ENCODE measurements around the gene UBE2G1. TPM values are rescaled to one million over a fixed set of nuclear protein-coding genes. Genes with fewer than 3 reads are reported as not detected.
A peak's percentile ranks its signal among the peaks of the same experiment; 100 is the strongest.

Gene UBE2G1
- total and polyA plus RNA-seq, 10 of the 15 experiments (the other 5 are each of a cell fraction or from before 2014, with no cell fraction given), result 24.4 to 139 (median 77.4) TPM

GRCh38 chr17:4395111-4395478, 28.6 kb upstream of the UBE2G1 start:
- H4K20me1 ChIP-seq (ENCODE audit: control insufficient read depth, insufficient read depth), result no peaks in the 10 kb centered on the region
- TF ChIP-seq MXI1 (IDR thresholded peaks at IDR 0.05; ENCODE audit: low read depth, low read length) (no peak), RUNX3 (IDR thresholded peaks at IDR 0.05; ENCODE audit: low read length) (no peak)
- H3K4me3 ChIP-seq, result 0 out of 2 replicates have a peak overlapping the region, but pooled peaks have one; percentile 20
- WGBS (ENCODE audit: insufficient coverage, insufficient replicate concordance, low lambda C conversion rate, missing lambda C conversion rate), result 65% methylated on average over 3 of the region's 3 CpGs
- CTCF ChIA-PET, result interaction anchor here (0.7 to 4.6 kb wide), 9 partner anchors 9 to 195 kb away, joined by 3 to 37 read pairs (median 4); no protein-coding TSS in a partner anchor
- no peak for DNase-seq (ENCODE audit: low read depth, low spot score)
- no peak overlapping the region for H3K9ac ChIP-seq (ENCODE audit: control insufficient read depth, insufficient read depth, low read length)
- no peaks in the 10 kb centered on the region for H3K79me2 ChIP-seq (ENCODE audit: control insufficient read depth, insufficient read depth, low read length)
- in situ Hi-C loops (cut with MboI), result no loop called here
- intact Hi-C loops (cut with micrococcal nuclease; ENCODE audit: unreplicated experiment), result loop anchor here (5.0 kb wide), 2 partner anchors 38 to 93 kb away; no protein-coding TSS in a partner anchor
- peak overlapping the region; percentile 98 for H3K27ac ChIP-seq (ENCODE audit: control insufficient read depth, insufficient read depth)
- POLR2A ChIA-PET, result interaction anchor here (0.6 to 2.9 kb wide), 6 partner anchors 10 to 236 kb away, joined by 3 to 14 read pairs (median 5); no protein-coding TSS in a partner anchor
- H3K4me2 ChIP-seq (ENCODE audit: control insufficient read depth, insufficient read depth), result peak overlapping the region; percentile 96
- no peaks in the 10 kb centered on the region for H3K36me3 ChIP-seq (ENCODE audit: control insufficient read depth in 2 of 2, insufficient read depth in 2 of 2, low read length in 1 of 2)
- FAIRE-seq, result no peak
- no TSS peak for BruUV-seq (replicated peaks)
- RAD21 ChIA-PET (ENCODE audit: unreplicated experiment), result interaction anchor here (1.2 to 6.5 kb wide), 5 partner anchors 9 to 179 kb away, joined by 4 to 61 read pairs (median 7); no protein-coding TSS in a partner anchor
- H2AFZ ChIP-seq (ENCODE audit: control insufficient read depth, low read depth, low read length), result no peak overlapping the region
- no peaks in the 10 kb centered on the region for H3K27me3 ChIP-seq (replicated peaks in 1 of 2; ENCODE audit: control insufficient read depth in 2 of 2, insufficient read depth in 2 of 2, low read length in 1 of 2)
- SMC1A ChIA-PET (ENCODE audit: uncharacterized antibody, unreplicated experiment), result interaction anchor here (1.2 to 6.7 kb wide), 4 partner anchors 11 to 30 kb away, joined by 3 to 40 read pairs (median 5); no protein-coding TSS in a partner anchor
- peaks cover 48% of the 10 kb centered on the region for H3K4me1 ChIP-seq (ENCODE audit: control insufficient read depth, insufficient read depth, low read length)
- no peak for ATAC-seq
- H3K9me3 ChIP-seq (replicated peaks; ENCODE audit: control insufficient read depth, insufficient read depth, low read length), result no peaks in the 10 kb centered on the region

GRCh38 chr17:4394208-4395110, 28.0 kb upstream of the UBE2G1 start:
- BruUV-seq (replicated peaks), result no TSS peak
- Histone ChIP-seq H3K4me2 (ENCODE audit: control insufficient read depth, insufficient read depth) (peak overlapping the region; percentile 96), H3K36me3 (ENCODE audit: control insufficient read depth in 2 of 2, insufficient read depth in 2 of 2, low read length in 1 of 2) (no peaks in the 10 kb centered on the region), H3K4me1 (ENCODE audit: control insufficient read depth, insufficient read depth, low read length) (peaks cover 48% of the 10 kb centered on the region), H3K79me2 (ENCODE audit: control insufficient read depth, insufficient read depth, low read length) (no peaks in the 10 kb centered on the region), H2AFZ (ENCODE audit: control insufficient read depth, low read depth, low read length) (no peak overlapping the region; the same call in 1 of the 2 replicates), H3K9me3 (replicated peaks; ENCODE audit: control insufficient read depth, insufficient read depth, low read length) (no peaks in the 10 kb centered on the region), H3K27ac (ENCODE audit: control insufficient read depth, insufficient read depth) (peak overlapping the region; percentile 98), H4K20me1 (ENCODE audit: control insufficient read depth, insufficient read depth) (no peaks in the 10 kb centered on the region), H3K27me3 (replicated peaks in 1 of 2; ENCODE audit: control insufficient read depth in 2 of 2, insufficient read depth in 2 of 2, low read length in 1 of 2) (no peaks in the 10 kb centered on the region), H3K4me3 (peak overlapping the region; percentile 49), H3K9ac (ENCODE audit: control insufficient read depth, insufficient read depth, low read length) (peak overlapping the region; percentile 47)
- ChIA-PET CTCF (interaction anchor here (0.6 to 4.6 kb wide), 8 partner anchors 9 to 195 kb away, joined by 3 to 37 read pairs (median 4); no protein-coding TSS in a partner anchor), RAD21 (ENCODE audit: unreplicated experiment) (interaction anchor here (0.7 to 6.5 kb wide), 4 partner anchors 8 to 91 kb away, joined by 3 to 61 read pairs (median 6); no protein-coding TSS in a partner anchor), POLR2A (interaction anchor here (0.5 to 2.9 kb wide), 8 partner anchors 14 to 27 kb away, joined by 3 to 14 read pairs (median 5); no protein-coding TSS in a partner anchor), SMC1A (ENCODE audit: uncharacterized antibody, unreplicated experiment) (interaction anchor here (0.6 to 6.7 kb wide), 7 partner anchors 12 to 916 kb away, joined by 3 to 40 read pairs (median 5); no protein-coding TSS in a partner anchor)
- intact Hi-C loops (cut with micrococcal nuclease; ENCODE audit: unreplicated experiment), result loop anchor here (5.0 kb wide), 2 partner anchors 37 to 92 kb away; no protein-coding TSS in a partner anchor
- 60% methylated on average over 5 of the region's 5 CpGs for WGBS (ENCODE audit: insufficient coverage, insufficient replicate concordance, low lambda C conversion rate, missing lambda C conversion rate)
- in situ Hi-C loops (cut with MboI), result no loop called here
- ATAC-seq (no peak), DNase-seq (ENCODE audit: low read depth, low spot score) (no peak), FAIRE-seq (peak; percentile 27)
- TF ChIP-seq ETV6 (conservative IDR thresholded peaks at IDR 0.05 in 1 of 2, IDR thresholded peaks at IDR 0.05 in 1 of 2; ENCODE audit: borderline replicate concordance in 1 of 2, low read depth in 1 of 2) (peak in 1 of 2 experiments; percentile 100; a peak in 2 of 4 replicates), SUPT20H (IDR thresholded peaks at IDR 0.05; ENCODE audit: borderline replicate concordance, control insufficient read depth, low read depth, low read length) (no peak), ZNF207 (IDR thresholded peaks at IDR 0.05; ENCODE audit: borderline replicate concordance) (no peak), ATF7 (IDR thresholded peaks at IDR 0.05; ENCODE audit: low read depth) (peak; percentile 36; the same call in 1 of the 2 replicates), RAD51 (IDR thresholded peaks at IDR 0.05) (peak; percentile 47; the same call in 1 of the 2 replicates), MTA3 (IDR thresholded peaks at IDR 0.05; ENCODE audit: borderline replicate concordance, low read length) (no peak), RBBP5 (conservative IDR thresholded peaks at IDR 0.05) (no peak), POLR2AphosphoS5 (IDR thresholded peaks at IDR 0.05; ENCODE audit: low read length) (no peak), SKIL (IDR thresholded peaks at IDR 0.05; ENCODE audit: low read depth, poor library complexity, severe bottlenecking) (no peak)
